Uterus (tissue), 4 donors: ENCODE measurements around the gene MYCN. TPM values are rescaled to one million over a fixed set of nuclear protein-coding genes. Genes with fewer than 3 reads are reported as not detected.
A peak's percentile ranks its signal among the peaks of the same experiment; 100 is the strongest.

Experiments
- DNase-seq, 2 donors: peaks; one replicate each; pipeline ENCODE4 v3.0.0-alpha.2; 2019 to 2020
- H3K27ac ChIP-seq, 2 donors: fragments of 200-600 bp; sonication (generic); 1 replicate in 1 of 2; 2 replicates in 1 of 2; pipeline ENCODE4 v1.5.1; 2016 to 2018
- H3K27me3 ChIP-seq, 2 donors: fragments of 200-600 bp; sonication (generic); one replicate each; pipeline ENCODE4 v1.5.1; 2018 to 2019; ENCODE audit warnings: control low read depth in 1 of 2
- H3K36me3 ChIP-seq, 2 donors: fragments of 200-600 bp; sonication (generic); one replicate each; pipeline ENCODE4 v1.5.1; 2019; ENCODE audit warnings: control low read depth in 1 of 2
- H3K4me1 ChIP-seq, 2 donors: fragments of 200-600 bp; sonication (generic); one replicate each; pipeline ENCODE4 v1.5.1; 2018 to 2019; ENCODE audit warnings: control low read depth in 1 of 2
- H3K4me3 ChIP-seq, 2 donors: fragments of 200-600 bp; sonication (generic); 1 replicate in 1 of 2; 2 replicates in 1 of 2; pipeline ENCODE4 v1.5.1; 2018 to 2019; ENCODE audit warnings: mild to moderate bottlenecking in 1 of 2
- H3K9me3 ChIP-seq, 2 donors: fragments of 200-600 bp; sonication (generic); one replicate each; pipeline ENCODE4 v1.5.1; 2019; ENCODE audit warnings: control low read depth in 1 of 2
- CTCF ChIP-seq, 4 experiments: fragments of 200-600 bp in 2 of 4; fragments of 450-650 bp in 2 of 4; sonication (generic) in 2 of 4; IDR thresholded peaks; one replicate each; pipeline ENCODE4 v1.5.1; 2016 to 2019; ENCODE audit warnings: antibody characterized with exemption in 4 of 4, mild to moderate bottlenecking in 2 of 4, moderate library complexity in 1 of 4
- POLR2A ChIP-seq, 2 donors: fragments of 450-650 bp; IDR thresholded peaks; one replicate each; pipeline ENCODE4 v1.6.1; 2016; ENCODE audit warnings: antibody characterized with exemption in 2 of 2, mild to moderate bottlenecking in 1 of 2, moderate library complexity in 1 of 2
- intact Hi-C: fragments of 100-400 bp; cut with DNase I; formaldehyde crosslinking; loops from one replicate; pipeline ENCODE4 v1.15.1; 2023; ENCODE audit warnings: low total_unique reads
- total RNA-seq, 4 donors: library from RNA; depleted of rRNA in 3 of 4; stranded (reverse); fragments of >200 nt in 3 of 4; gene quantifications; one replicate each; pipeline versions ENCODE4 v1.1.0 to v1.2.4, GENCODE V29; 2014 to 2023
- donor health status: DM: yes; HTN: yes; CAD: no.

MYCN gene
- 1 to 10 TPM in 3 of 4 donors, not detected in 1; 1.3 to 4.1 (median 1.9) TPM for total RNA-seq

DNA sequence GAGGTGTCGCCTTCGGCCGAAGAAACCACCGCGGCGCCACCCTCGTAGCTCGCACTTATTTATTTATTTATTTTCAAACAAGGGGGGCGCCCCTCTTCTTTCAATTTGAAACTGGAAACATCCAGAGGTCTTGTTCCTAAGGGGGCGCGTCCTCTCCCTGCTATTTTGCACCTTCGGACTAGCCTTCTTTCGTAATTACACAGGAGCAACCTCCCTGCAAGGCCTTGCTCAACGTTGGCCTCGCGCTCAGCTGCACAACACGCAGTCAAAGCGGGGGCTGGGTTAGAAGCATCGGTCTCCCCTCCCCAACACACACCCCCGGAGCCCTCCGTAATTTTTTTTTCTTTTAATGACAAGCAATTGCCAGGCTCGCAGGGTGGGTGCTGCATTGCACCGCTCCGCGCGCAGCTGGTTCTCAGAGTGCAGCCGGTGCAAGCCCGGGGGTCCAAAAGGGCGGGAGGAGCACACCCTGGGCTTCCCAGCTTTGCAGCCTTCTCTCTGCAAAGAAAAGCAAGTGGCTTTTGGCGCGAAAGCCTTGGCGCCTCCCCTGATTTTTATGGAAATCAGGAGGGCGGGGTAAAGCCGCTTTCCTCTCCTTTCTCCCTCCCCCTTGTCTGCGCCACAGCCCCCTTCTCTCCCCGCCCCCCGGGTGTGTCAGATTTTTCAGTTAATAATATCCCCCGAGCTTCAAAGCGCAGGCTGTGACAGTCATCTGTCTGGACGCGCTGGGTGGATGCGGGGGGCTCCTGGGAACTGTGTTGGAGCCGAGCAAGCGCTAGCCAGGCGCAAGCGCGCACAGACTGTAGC, at the start of gene MYCN:
Gene MYCN, plus strand, starts transcription at position 697 of the 807 bp plus-strand sequence. CDS start 1,515 bp downstream, outside the sequence.
- Histone ChIP-seq H3K36me3 (no peaks in the 10 kb centered on the region), H3K27me3 (peaks cover 3 to 7% of the 10 kb centered on the region in 2 donors), H3K27ac (no peak within 1 kb of the TSS), H3K9me3 (no peaks in the 10 kb centered on the region), H3K4me1 (peaks cover 0 to 18% of the 10 kb centered on the region in 2 donors), H3K4me3 (peak within 1 kb of the TSS; percentile 30 to 44)
- intact Hi-C loops = no loop called here
- peak; percentile 40 to 60 for DNase-seq
- TF ChIP-seq CTCF (IDR thresholded peaks at IDR 0.05) (peak in 2 of 4 experiments; percentile 55 to 60), POLR2A (IDR thresholded peaks at IDR 0.05) (no peak)

DNA sequence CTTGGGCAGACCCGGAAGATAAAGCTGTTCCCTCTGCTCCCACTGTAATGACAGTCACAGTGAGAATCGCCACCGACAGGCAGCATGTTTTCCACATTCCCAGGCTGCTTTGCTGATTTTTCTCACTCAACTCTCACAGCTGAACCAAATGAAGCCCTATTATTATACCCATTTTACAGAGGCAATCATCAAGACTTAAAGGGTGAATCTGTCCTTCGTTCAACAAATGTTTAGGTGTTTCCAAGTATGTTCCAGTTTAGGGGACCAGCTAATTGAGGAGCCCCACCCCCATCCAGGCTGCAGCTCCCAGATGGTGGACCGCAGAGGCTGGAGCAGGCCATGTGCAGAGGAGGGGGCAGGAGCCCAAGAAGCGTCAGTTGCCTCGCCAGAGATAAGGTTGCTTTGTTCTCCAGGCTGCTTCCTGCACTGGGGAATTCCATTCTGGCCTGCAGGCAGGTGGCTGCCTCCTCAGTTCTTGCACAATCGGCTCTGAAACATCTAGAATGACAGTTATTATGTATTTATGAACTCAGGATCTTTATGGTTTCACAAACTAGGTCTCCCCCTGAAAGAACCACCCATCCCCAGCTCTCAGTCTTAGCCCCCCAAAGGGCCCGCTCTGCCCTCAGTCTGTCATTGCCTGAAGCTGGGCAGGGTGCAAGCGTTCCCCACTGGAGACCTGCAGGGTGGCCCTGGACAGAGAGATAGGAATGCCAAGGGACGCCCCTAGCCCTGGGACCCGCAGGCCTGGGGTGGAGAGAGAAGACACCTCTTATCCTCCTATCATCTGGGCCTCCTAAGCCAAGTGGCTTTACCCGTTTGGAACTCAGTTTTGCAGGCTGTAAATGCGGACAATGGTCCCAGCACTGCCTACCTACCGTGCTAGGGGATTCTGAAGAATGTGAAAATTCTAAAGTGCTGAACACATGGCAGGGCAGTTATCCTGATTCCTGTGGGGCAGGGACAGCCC, 49.1 kb upstream of the MYCN start:
- H3K27me3 ChIP-seq = no peaks in the 10 kb centered on the region
- no peak for DNase-seq
- intact Hi-C loops = no loop called here
- no peaks in the 10 kb centered on the region for H3K36me3 ChIP-seq
- H3K27ac ChIP-seq = no peak overlapping the region
- H3K9me3 ChIP-seq = no peaks in the 10 kb centered on the region
- no peaks in the 10 kb centered on the region for H3K4me1 ChIP-seq
- TF ChIP-seq POLR2A (IDR thresholded peaks at IDR 0.05) (no peak), CTCF (IDR thresholded peaks at IDR 0.05) (no peak)
- no peak overlapping the region for H3K4me3 ChIP-seq

GRCh38 chr2:15892151-15892880, 48.0 kb upstream of the MYCN start:
- Histone ChIP-seq H3K9me3 (no peaks in the 10 kb centered on the region), H3K4me3 (no peak overlapping the region), H3K4me1 (no peaks in the 10 kb centered on the region), H3K27me3 (no peaks in the 10 kb centered on the region), H3K36me3 (no peaks in the 10 kb centered on the region), H3K27ac (no peak overlapping the region)
- intact Hi-C loops = no loop called here
- no peak for DNase-seq
- no peak for TF ChIP-seq CTCF (IDR thresholded peaks at IDR 0.05)
- no peak for TF ChIP-seq POLR2A (IDR thresholded peaks at IDR 0.05)

DNA sequence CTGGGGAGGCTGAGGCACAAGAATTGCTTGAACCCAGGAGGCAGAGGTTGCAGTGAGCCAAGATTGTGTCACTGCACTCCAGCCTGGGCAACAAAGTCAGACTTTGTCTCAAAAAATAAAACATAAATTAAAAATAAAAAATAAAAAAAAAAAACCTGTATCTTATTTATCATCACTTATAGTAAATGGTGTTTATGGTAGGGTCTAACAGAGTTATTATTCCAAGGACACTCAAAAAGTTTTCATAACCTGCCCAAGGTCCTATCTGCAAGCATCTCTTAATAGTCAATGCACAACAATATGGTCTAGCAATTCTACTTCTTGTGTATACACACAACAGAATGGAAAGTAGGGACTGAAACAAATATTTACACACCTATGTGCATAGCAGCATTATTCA, 47.3 kb upstream of the MYCN start:
- Histone ChIP-seq H3K27me3 (no peaks in the 10 kb centered on the region), H3K36me3 (no peaks in the 10 kb centered on the region), H3K27ac (no peak overlapping the region), H3K4me1 (no peaks in the 10 kb centered on the region), H3K9me3 (no peaks in the 10 kb centered on the region), H3K4me3 (no peak overlapping the region)
- TF ChIP-seq POLR2A (IDR thresholded peaks at IDR 0.05) = no peak
- TF ChIP-seq CTCF (IDR thresholded peaks at IDR 0.05) = no peak
- intact Hi-C loops = no loop called here
- no peak for DNase-seq
